Activated T-cell treated with anti-CD3 and anti-CD28 coated beads for 1 hour (primary cell): ENCODE results near the gene PTPN6.

Source experiments
- DNase-seq: peaks from one replicate; pipeline ENCODE4 v3.0.0-alpha.2; 2020; ENCODE audit warnings: low read depth

Gene PTPN6

DNA sequence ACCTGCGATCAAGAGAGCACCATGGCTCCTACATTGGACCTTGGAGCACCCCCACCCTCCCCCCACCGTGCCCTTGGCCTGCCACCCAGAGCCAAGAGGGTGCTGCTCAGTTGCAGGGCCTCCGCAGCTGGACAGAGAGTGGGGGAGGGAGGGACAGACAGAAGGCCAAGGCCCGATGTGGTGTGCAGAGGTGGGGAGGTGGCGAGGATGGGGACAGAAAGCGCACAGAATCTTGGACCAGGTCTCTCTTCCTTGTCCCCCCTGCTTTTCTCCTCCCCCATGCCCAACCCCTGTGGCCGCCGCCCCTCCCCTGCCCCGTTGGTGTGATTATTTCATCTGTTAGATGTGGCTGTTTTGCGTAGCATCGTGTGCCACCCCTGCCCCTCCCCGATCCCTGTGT is 9.4 kb upstream of the PTPN6 start:
- no peak for DNase-seq

GRCh38 chr12:6942331-6942665 is 8.9 kb upstream of the PTPN6 start:
- DNase-seq: no peak

- no peak for DNase-seq
These were observed 7.8 kb upstream of the PTPN6 start for GRCh38 chr12:6943389-6943721.

- DNase-seq: no peak
These were observed 7.3 kb upstream of the PTPN6 start, which contains the start of the genes C12orf57 and RNU7-1 for GRCh38 chr12:6943722-6944380. TSS of gene C12orf57 (plus strand) at chr12:6944022. CDS start at chr12:6944122, 100 bp downstream. TSS of gene RNU7-1 (plus strand) at chr12:6943816.

- peak; percentile 78 for DNase-seq
These were observed 6.6 kb upstream of the PTPN6 start for GRCh38 chr12:6944381-6945186.

- no peak for DNase-seq
These were observed 5.5 kb upstream of the PTPN6 start for GRCh38 chr12:6945613-6946012.

DNA sequence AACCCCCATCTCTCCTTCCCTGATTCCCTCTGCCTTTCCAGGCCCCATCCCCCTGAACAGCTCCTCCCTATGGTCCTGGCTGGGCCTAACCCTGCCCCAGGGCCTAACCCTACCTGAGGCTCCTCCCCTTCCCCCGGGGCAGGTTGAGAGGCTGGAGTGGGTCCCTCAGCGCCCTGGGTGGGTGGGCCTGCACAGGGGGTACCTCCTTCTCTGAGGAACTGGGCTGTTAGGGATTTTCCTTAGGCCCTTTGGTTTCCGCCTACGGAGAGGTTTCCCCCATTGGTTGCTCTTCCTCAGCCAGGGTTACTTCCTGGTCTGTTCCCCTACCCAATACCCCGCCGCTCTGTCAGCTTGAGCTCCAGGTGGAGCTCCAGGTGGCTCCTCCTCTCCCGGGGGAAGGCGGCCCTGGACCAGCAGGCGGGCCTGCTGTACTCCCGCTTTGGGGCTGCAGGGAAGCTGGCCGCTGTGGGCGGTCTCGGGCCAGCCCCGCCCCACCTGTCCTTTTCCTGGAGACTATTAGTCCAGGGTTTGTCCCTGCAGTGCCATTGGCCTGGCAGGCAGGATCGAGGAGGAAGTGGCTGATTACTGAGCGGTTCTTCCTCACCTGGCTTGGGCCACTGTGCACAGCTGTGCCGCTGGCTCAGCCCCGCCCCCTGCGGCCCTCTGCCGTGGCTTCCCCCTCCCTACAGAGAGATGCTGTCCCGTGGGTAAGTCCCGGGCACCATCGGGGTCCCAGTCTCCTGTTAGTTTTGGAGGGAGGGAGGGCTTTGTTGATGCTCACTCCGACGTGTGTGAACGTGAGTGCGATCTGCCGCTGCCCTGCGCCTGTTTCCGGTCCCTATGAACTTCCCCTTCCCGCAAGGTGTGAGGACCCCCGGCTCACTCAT is 4.9 kb upstream of the PTPN6 start:
- no peak for DNase-seq

GRCh38 chr12:6946920-6947374 is 4.2 kb upstream of the PTPN6 start:
- no peak for DNase-seq

- DNase-seq: no peak
These were observed 3.5 kb upstream of the PTPN6 start for GRCh38 chr12:6947615-6948014.

DNA sequence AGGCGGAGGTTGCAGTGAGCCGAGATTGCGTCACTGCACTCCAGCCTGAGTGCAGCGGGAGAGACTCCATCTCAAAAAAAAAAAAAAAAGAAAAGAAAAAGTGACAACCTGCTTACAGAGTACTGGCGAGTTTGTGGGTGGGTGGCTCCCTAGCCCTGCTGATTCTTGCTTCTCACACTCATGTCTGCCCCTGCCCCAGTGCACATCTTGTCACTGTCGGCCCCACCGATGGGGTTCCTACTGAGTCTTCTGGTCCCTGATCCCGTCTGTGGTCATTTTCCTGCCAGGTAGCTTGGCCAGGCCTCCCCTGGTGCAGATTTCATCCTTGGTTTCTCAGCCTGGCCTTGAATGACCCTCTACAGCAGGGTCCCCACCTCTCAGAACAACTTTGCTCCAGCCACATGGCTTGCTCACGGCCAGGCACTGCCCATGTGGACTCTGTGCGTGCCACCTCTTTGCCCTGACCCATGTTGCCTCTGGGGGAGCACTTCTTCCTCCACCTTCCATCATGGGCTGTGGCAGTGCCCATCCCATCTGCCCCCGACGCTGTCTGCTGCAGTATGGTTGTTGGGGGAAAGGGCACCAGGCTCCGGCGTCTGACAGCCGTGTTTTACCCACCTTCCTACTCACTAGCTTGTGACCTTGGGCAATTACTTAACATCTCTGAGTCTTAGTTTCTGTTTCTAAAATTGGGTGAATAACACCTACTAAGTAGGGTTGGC is 2.1 kb upstream of the PTPN6 start:
- DNase-seq: no peak

- DNase-seq: no peak
These were observed 755 bp upstream of the PTPN6 start for GRCh38 chr12:6950401-6950801.

DNA sequence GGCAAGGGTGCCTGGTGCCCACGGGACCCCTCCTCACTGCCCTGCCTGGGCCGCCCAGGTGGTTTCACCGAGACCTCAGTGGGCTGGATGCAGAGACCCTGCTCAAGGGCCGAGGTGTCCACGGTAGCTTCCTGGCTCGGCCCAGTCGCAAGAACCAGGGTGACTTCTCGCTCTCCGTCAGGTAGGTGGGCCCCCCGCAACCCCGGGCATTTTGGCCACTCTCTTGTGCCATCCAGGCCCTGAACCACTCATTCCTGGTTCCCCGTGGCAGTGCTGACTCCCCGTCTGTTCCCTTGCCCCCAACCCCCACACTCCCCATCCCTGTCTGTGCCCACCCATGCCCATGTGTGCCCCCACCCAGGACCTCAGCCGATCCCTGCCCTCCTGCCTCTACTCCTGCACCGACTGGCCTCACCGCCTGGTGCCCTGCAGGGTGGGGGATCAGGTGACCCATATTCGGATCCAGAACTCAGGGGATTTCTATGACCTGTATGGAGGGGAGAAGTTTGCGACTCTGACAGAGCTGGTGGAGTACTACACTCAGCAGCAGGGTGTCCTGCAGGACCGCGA is 480 bp downstream of the PTPN6 start:
- no peak for DNase-seq

DNA sequence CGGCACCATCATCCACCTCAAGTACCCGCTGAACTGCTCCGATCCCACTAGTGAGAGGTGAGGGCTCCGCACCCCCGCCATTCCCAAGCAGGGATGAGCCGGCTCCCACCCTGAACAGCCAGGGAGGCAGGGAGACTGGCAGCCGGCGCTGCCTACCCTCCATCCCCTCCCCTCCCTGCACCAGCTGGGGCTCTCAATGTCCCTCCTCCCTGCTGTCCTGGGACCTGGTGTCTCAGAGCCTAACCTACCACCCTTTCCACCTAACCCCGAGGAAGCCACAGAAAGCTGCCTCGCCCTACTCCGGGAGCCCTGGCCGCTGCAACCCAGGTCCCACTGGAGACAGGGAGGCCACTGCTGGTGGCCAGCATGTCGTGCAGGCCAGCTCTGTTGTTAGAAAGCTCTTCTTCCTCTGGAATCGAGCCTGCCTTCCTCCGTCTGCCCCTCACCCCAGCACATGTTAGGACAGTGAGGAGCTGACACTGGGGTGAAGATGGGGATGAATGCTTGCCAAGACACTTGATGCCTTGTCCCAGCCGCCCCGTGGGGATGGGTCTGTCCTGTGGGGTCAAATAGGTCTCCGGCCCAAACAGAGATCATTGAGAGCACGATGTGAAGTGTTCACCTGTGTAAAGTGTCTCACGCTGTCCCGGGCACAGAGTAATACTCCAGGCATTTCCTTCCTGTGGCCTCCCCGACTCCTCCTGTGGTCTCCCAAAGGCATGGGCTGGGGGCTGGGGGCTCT is 1.1 kb downstream of the PTPN6 start:
- no peak for DNase-seq

- no peak for DNase-seq
These were observed 1.8 kb downstream of the PTPN6 start for GRCh38 chr12:6952863-6953441.

- DNase-seq: peak; percentile 71
These were observed 2.5 kb downstream of the PTPN6 start for GRCh38 chr12:6953442-6954315.

- DNase-seq: no peak
These were observed 3.4 kb downstream of the PTPN6 start for GRCh38 chr12:6954316-6955107.

- DNase-seq: no peak
These were observed 4.2 kb downstream of the PTPN6 start for GRCh38 chr12:6955108-6956020.
